NK-92 treated with Interleukin-12 subunit alpha and Interleukin-12 subunit beta, amount 100 ng/mL, for 24 hours (cell line): ENCODE results near the gene USP5.

Experiments
- DNase-seq: peaks from one replicate; lab custom pipeline; 2025; lab: John Stamatoyannopoulos, UW

USP5 gene

DNA sequence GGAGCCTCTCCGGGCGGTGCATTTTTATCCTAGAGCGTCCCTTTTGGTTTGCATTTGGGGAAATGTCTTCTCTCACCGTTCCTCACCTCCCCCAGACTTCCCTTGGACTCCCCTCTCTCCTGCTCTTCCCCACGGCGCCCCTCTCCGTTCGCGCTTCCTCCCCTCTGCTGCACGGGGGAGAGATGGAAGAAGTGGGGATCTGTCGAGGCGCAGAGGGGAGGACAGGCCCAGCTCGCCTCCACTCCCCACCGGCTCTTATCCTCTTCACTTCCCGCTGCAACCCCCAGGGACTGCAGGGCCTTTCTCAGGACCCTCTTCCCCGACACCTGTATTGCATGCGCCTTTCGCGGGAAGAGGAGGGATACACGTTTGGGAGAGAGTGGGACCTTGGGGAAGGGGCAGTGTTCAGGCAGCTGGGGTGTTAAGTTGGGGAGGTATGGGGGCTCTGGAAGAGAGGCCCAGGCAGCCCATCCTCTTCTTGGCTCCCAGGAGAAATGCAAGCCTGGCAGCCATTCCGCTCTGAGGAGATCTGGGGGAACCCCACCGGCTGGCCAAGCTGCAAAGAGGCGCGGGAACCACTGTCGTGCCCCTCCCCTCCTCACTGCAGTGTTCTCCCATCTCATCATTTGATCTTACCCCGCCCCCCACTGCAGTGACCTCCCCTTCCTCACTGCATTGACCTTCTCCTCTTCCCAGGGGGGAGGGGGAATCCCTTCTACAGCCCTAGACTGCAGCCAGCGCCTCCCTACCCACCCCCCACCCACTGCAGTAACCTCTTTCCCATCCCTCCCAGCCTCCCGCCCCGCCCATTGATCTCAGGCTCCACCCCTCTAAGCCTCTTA is 63.2 kb downstream of the USP5 start:
- no peak for DNase-seq

DNA sequence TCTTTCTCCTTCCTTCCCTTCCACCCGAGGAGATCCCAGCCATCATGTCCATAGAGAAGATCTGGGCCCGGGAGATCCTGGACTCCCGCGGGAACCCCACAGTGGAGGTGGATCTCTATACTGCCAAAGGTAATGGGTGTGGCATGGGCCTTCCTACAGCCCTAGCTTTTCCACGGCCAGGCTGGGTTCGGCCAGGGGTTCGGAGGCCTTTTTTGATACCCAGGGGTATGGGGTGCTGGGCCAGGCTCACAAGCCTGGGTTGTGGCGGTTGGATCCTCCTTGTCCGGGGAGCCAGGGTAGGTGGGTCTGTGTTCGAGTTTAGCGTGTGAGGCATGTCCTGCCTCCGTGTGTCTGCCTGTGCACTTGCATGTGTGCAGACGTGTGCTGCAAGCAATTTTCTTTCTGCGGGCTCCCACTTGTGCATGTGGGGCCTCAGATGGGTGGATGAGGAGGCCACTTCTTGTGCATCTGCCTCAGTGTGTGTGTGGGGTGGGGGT is 63.9 kb downstream of the USP5 start:
- no peak for DNase-seq
